Gastrocnemius medialis (tissue), 4 donors: Measurements from ENCODE around the gene ZSWIM1. TPM values are rescaled to one million over a fixed set of nuclear protein-coding genes. Genes with fewer than 3 reads are reported as not detected.

Experiments
- ATAC-seq, 2 donors: fragments of 150-250 bp; one replicate each; pipeline ENCODE4 v1.9.1; 2016
- DNase-seq, 2 donors: peaks; one replicate each; pipeline ENCODE4 v3.0.0-alpha.2; 2019
- H3K27ac ChIP-seq, 4 donors: fragments of 200-600 bp; sonication (generic); 1 replicate in 1 of 4; 2 replicates in 3 of 4; pipeline ENCODE4 v1.5.1; 2016 to 2018; ENCODE audit warnings: mild to moderate bottlenecking in 2 of 4, moderate library complexity in 1 of 4
- H3K27me3 ChIP-seq, 3 donors: fragments of 200-600 bp; sonication (generic) in 2 of 3; 1 replicate in 1 of 3; 2 replicates in 2 of 3; pipeline versions ENCODE4 v1.5.1 to v1.6.0; 2016 to 2019; ENCODE audit warnings: mild to moderate bottlenecking in 1 of 3, moderate library complexity in 1 of 3
- H3K36me3 ChIP-seq, 2 donors: fragments of 200-600 bp; sonication (generic) in 1 of 2; one replicate each; pipeline ENCODE4 v1.5.1; 2017 to 2018
- H3K4me1 ChIP-seq, 2 donors: fragments of 200-600 bp; sonication (generic) in 1 of 2; one replicate each; pipeline ENCODE4 v1.5.1; 2016 to 2017; ENCODE audit warnings: mild to moderate bottlenecking in 2 of 2
- H3K4me3 ChIP-seq, 4 donors: fragments of 200-600 bp; sonication (generic) in 3 of 4; 1 replicate in 1 of 4; 2 replicates in 3 of 4; pipeline ENCODE4 v1.5.1; 2016 to 2019; ENCODE audit warnings: mild to moderate bottlenecking in 2 of 4
- H3K9me3 ChIP-seq, 3 donors: fragments of 200-600 bp; sonication (generic) in 2 of 3; 1 replicate in 1 of 3; 2 replicates in 2 of 3; pipeline ENCODE4 v1.5.1; 2016 to 2019
- POLR2A ChIP-seq, 2 donors: fragments of 450-650 bp; IDR thresholded peaks; one replicate each; pipeline ENCODE4 v1.6.1; 2017; ENCODE audit warnings: antibody characterized with exemption in 2 of 2, mild to moderate bottlenecking in 2 of 2, moderate library complexity in 2 of 2
- in situ Hi-C, 4 donors: fragments of 200-750 bp; cut with MboI; loops; one replicate each; pipeline versions ENCODE4 v1.15.0 to v1.8.0; 2017; ENCODE audit warnings: low sequenced_read_pairs in 4 of 4
- intact Hi-C: fragments of 100-400 bp; cut with DNase I; formaldehyde crosslinking; loops from one replicate; pipeline ENCODE4 v1.15.1; 2023; ENCODE audit warnings: low total_unique reads
- total RNA-seq, 4 donors: library from RNA; depleted of rRNA; stranded (reverse); fragments of >200 nt; gene quantifications; one replicate each; pipeline versions ENCODE4 v1.1.0 to v1.2.3, GENCODE V29; 2016
- TF ChIP-seq, protein P1 (sequence below), 5 experiments: fragments of 450-650 bp in 3 of 5; fragments of 200-600 bp in 2 of 5; sonication (generic) in 2 of 5; IDR thresholded peaks in 4 of 5; conservative IDR thresholded peaks in 1 of 5; 1 replicate in 4 of 5; 2 replicates in 1 of 5; pipeline ENCODE4 v1.5.1; 2016 to 2019; ENCODE audit warnings: antibody characterized with exemption in 5 of 5, mild to moderate bottlenecking in 3 of 5, moderate library complexity in 3 of 5

The ZSWIM1 gene
- total RNA-seq, 4 donors from 2014 or later: 5.7 to 8.5 (median 6.9) TPM

DNA sequence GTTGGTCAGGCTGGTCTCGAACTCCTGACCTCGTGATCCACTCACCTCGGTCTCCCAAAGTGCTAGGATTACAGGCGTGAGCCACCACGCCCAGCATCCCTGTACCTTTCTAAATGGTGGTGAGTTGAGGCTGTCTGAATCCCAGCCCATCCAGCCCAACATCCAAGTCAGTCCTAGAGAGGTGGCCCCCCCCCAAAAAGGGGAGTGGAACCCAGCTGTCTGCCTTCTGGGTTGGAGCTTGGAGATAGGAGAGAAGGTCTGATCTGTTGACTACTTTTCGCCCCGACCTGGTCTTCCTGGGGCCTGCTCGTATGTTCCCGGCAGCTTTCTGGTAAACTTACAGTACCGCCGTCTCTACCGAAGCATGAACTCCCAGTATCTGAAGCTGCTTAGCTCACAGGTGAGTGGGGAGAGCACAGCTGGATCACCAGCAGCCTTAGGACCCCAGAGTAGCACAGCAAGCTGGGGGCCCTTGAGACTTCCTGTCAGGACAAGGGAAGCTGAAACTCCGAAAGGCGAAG is 15.7 kb downstream of the ZSWIM1 start:
- no peak overlapping the region for H3K4me3 ChIP-seq
- peaks cover 7 to 10% of the 10 kb centered on the region in 2 donors for H3K4me1 ChIP-seq
- H3K27me3 ChIP-seq: no peaks in the 10 kb centered on the region
- no peaks in the 10 kb centered on the region for H3K9me3 ChIP-seq
- no peak for DNase-seq
- intact Hi-C loops: no loop called here
- TF ChIP-seq, protein P1, sequence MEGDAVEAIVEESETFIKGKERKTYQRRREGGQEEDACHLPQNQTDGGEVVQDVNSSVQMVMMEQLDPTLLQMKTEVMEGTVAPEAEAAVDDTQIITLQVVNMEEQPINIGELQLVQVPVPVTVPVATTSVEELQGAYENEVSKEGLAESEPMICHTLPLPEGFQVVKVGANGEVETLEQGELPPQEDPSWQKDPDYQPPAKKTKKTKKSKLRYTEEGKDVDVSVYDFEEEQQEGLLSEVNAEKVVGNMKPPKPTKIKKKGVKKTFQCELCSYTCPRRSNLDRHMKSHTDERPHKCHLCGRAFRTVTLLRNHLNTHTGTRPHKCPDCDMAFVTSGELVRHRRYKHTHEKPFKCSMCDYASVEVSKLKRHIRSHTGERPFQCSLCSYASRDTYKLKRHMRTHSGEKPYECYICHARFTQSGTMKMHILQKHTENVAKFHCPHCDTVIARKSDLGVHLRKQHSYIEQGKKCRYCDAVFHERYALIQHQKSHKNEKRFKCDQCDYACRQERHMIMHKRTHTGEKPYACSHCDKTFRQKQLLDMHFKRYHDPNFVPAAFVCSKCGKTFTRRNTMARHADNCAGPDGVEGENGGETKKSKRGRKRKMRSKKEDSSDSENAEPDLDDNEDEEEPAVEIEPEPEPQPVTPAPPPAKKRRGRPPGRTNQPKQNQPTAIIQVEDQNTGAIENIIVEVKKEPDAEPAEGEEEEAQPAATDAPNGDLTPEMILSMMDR (IDR thresholded peaks at IDR 0.05 in 4 of 5, conservative IDR thresholded peaks at IDR 0.05 in 1 of 5): no peak
- no peak for TF ChIP-seq POLR2A (IDR thresholded peaks at IDR 0.05)
- in situ Hi-C loops: no loop called here
- peaks cover 0 to 76% of the 10 kb centered on the region in 2 donors for H3K36me3 ChIP-seq
- no peak overlapping the region for H3K27ac ChIP-seq
- no peak for ATAC-seq

GRCh38 chr20:45897289-45897688 is 16.3 kb downstream of the ZSWIM1 start:
- no peak for ATAC-seq
- in situ Hi-C loops: no loop called here
- no peak for DNase-seq
- intact Hi-C loops: no loop called here
- Histone ChIP-seq H3K27me3 (no peaks in the 10 kb centered on the region), H3K9me3 (no peaks in the 10 kb centered on the region), H3K4me3 (no peak overlapping the region), H3K36me3 (peaks cover 0 to 76% of the 10 kb centered on the region in 2 donors), H3K27ac (no peak overlapping the region), H3K4me1 (peaks cover 2 to 4% of the 10 kb centered on the region in 2 donors)
- no peak for TF ChIP-seq POLR2A (IDR thresholded peaks at IDR 0.05)
- TF ChIP-seq, protein P1 (IDR thresholded peaks at IDR 0.05 in 4 of 5, conservative IDR thresholded peaks at IDR 0.05 in 1 of 5): no peak

DNA sequence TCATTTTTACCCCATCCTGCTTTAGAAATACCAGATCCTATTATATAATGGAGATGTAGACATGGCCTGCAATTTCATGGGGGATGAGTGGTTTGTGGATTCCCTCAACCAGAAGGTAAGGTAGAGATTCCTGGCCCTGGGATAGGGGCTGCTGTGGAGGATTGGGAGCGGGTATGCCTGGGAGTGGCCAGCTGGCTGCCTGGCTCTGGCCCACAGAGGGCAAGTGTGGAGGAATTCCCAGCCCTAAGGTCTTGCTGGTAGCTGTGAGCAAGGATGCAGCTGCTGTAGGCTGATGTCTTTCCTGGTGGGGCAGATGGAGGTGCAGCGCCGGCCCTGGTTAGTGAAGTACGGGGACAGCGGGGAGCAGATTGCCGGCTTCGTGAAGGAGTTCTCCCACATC is 16.7 kb downstream of the ZSWIM1 start:
- ATAC-seq (no peak), DNase-seq (no peak)
- intact Hi-C loops: no loop called here

DNA sequence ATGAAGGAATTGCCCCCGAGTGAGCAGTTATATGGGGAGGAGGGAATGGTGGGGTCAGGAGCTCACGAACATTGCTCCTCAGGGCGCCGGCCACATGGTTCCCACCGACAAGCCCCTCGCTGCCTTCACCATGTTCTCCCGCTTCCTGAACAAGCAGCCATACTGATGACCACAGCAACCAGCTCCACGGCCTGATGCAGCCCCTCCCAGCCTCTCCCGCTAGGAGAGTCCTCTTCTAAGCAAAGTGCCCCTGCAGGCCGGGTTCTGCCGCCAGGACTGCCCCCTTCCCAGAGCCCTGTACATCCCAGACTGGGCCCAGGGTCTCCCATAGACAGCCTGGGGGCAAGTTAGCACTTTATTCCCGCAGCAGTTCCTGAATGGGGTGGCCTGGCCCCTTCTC is 17.3 kb downstream of the ZSWIM1 start:
- in situ Hi-C loops: no loop called here
- TF ChIP-seq POLR2A (IDR thresholded peaks at IDR 0.05): no peak
- TF ChIP-seq, protein P1 (IDR thresholded peaks at IDR 0.05 in 4 of 5, conservative IDR thresholded peaks at IDR 0.05 in 1 of 5): no peak
- H3K4me1 ChIP-seq: no peaks in the 10 kb centered on the region
- ATAC-seq: no peak
- DNase-seq: no peak
- H3K27me3 ChIP-seq: no peaks in the 10 kb centered on the region
- no peak overlapping the region for H3K27ac ChIP-seq
- intact Hi-C loops: no loop called here
- no peaks in the 10 kb centered on the region for H3K9me3 ChIP-seq
- H3K4me3 ChIP-seq: no peak overlapping the region
- H3K36me3 ChIP-seq: peaks cover 0 to 66% of the 10 kb centered on the region in 2 donors

More for the DNA sequence above, 16.7 kb downstream of the ZSWIM1 start:
- TF ChIP-seq POLR2A (IDR thresholded peaks at IDR 0.05): no peak
- TF ChIP-seq, protein P1 (IDR thresholded peaks at IDR 0.05 in 4 of 5, conservative IDR thresholded peaks at IDR 0.05 in 1 of 5): no peak
- Histone ChIP-seq H3K27me3 (no peaks in the 10 kb centered on the region), H3K36me3 (peaks cover 0 to 72% of the 10 kb centered on the region in 2 donors), H3K4me3 (no peak overlapping the region), H3K27ac (no peak overlapping the region), H3K9me3 (no peaks in the 10 kb centered on the region), H3K4me1 (peaks cover 0 to under 1% of the 10 kb centered on the region in 2 donors)
- in situ Hi-C loops: no loop called here
